Sciatic nerve (tissue), 2 donors: ENCODE results near the gene ABLIM1. TPM values are rescaled to one million over a fixed set of nuclear protein-coding genes. Genes with fewer than 3 reads are reported as not detected.
A peak's percentile ranks its signal among the peaks of the same experiment; 100 is the strongest.

Experiments
- ATAC-seq: fragments of 200-7000 bp; cut with Tn5 transposase; one replicate; pipeline ENCODE4 v1.9.1; 2020; ENCODE audit warnings: mild to moderate bottlenecking, moderate library complexity
- DNase-seq: peaks from one replicate; pipeline ENCODE4 v3.0.0-alpha.2; 2020; ENCODE audit warnings: low spot score
- intact Hi-C: fragments of 100-400 bp; cut with DNase I; formaldehyde crosslinking; loops from one replicate; pipeline ENCODE4 v1.14.2; 2022
- total RNA-seq: library from RNA; stranded (reverse); fragmentation: NEBNext Ultra II Directional; extraction: Animal tissue kit (Norgen Biotek cat#: 25700); gene quantifications from one replicate; pipeline ENCODE4 v1.2.1, GENCODE V29; 2021
- donor health status: DM: no; HTN: no; CAD: no.
- donor health status: DM: no; HTN: no; CAD: no.

ABLIM1 gene
- total RNA-seq, 1 donor from 2014 or later, result 140 TPM

DNA sequence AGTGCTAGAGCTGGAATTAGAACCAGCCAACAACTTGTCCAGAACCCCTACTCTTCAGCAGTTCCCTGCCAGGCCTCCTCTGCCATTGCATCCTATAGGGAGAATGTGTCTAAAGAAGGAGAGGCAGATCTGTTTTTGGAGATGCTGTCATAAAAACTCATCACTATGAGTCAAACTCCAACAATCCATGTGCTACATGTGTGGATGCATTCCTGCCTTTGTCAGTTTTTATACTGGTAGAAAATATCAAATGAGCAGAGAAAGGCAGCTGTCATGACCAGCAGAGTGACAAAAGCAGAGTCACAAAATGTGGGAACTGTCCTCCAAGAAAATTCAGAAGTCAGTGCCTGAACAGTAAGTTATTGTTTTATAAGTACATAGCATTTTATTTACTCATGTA is 93.0 kb downstream of the ABLIM1 start:
- ATAC-seq (no peak), DNase-seq (no peak)
- intact Hi-C loops, result no loop called here

DNA sequence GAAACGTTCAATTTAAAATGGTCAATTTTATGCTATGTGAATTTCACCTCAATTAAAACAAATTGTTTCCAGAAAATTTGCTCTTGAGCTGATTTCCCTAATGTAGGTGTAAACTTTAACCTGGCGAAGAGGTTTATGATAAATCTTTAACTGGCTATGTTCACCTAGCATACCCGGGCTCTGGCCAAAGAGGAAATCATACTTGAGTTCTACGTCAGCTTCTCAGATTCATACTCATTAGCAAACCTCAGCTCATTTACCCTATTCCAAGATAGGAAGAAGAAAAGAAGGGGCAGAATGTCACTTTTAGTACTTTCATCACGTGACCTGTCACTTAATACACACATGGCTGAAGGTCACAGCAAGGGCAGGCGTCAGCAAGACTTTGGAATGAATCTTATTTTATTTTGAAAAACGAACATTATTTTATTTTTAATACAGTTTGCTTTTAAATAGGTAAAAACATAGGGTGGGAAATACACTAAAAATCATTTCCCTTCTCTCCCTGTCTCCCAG is 97.0 kb downstream of the ABLIM1 start:
- no peak for ATAC-seq
- DNase-seq, result no peak
- intact Hi-C loops, result no loop called here

DNA sequence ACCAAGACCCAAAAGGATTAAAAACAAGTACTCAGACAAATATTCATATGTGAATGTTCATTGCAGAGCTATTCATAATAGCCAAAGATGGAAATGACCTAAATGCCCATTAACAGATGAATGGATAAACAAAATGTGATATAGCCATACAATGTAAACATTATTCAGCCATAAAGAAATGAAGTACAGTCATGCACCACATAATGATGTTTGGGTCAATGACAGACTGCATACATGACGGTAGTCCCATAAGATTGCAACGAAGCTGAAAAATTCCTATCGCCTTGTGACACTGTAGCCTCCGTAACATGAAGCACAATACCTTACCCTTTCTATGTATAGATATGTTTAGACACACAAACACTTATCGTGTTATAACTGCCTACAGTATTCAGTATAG is 97.9 kb downstream of the ABLIM1 start:
- no peak for ATAC-seq
- DNase-seq, result no peak
- intact Hi-C loops, result no loop called here

DNA sequence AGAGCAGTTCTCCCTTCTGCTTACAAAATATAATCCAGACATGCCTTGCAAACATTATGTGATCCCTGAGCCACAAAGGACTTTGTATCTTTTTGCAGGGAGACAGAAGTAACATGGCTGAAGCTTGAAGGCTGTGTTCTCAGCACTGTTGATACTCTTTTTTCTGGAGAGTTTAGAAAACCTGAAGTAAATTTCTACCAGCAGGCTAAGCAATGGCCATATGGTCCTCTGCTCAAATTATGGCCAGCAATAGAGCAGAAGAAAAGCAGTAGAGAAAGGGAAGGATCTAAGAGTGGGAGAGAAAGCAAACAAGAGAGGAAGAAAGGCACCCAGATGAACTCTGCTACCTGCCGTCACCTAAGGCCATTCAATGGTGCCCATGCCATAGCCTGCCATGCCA is 98.4 kb downstream of the ABLIM1 start:
- intact Hi-C loops, result loop anchor here (10.0 kb wide), 2 partner anchors 155 to 225 kb away; no protein-coding TSS in a partner anchor
- DNase-seq, result no peak
- ATAC-seq, result no peak

DNA sequence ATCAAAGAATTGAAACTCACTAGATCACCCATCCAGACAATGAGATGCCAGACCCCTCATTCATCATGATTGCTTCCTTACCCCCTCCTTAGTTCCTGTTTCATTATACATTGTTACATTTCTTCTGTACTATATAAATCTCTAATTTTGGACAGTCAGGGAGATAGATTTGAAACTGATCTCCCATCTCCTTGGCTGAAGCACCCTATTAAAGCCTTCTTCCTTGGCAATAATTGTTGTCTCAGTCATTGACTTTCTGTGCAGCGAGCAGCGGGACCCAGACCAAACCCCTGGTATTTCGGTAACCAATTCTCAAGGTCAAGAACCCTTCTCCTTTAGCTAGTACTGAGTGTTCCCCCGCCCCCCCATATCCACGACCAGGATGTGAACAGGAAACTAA is 100.2 kb downstream of the ABLIM1 start:
- intact Hi-C loops, result loop anchor here (10.0 kb wide), 2 partner anchors 157 to 227 kb away; no protein-coding TSS in a partner anchor
- no peak for ATAC-seq
- no peak for DNase-seq

DNA sequence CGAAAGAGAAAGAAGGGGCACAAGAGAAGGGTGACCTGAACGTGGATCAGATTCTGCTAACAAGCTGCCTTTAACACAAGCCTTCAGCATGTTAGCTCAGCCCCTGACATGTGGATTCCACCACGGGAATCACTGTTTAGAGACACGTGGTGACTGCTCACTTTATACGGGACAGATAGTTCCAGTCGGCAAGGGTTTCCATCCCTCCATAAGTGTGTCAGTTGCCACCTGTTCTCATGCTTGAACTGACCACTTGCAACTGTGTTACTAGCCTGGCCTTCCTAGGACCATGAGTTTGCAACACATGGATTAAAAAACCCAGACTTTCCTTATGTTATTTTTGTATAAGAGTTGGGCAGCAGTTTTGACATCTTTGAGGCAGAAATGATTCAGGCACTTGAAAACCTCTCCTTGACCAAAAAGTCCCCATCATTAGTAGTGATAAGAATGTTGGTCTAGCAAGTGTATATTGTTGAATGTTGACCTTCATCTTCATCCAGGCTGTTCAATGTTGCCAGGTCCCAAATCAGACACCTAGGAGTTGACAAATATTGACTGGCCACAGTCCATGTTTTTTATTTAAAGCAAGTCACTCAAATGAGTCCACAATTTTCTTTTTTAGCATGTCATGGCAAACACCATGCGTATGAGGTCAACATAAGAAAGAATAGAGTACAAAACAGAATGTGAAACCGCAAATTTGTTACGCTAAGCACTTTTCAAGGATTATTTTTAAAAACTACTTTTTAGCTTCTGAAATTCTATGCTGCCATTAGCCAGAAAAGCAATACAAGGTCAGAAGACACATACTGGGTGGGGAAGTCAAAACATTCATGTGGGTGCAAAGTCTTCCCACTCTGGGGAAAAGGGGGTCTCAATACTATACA is 101.6 kb downstream of the ABLIM1 start:
- intact Hi-C loops, result loop anchor here (10.0 kb wide), 2 partner anchors 158 to 228 kb away; no protein-coding TSS in a partner anchor
- DNase-seq (no peak), ATAC-seq (no peak)

DNA sequence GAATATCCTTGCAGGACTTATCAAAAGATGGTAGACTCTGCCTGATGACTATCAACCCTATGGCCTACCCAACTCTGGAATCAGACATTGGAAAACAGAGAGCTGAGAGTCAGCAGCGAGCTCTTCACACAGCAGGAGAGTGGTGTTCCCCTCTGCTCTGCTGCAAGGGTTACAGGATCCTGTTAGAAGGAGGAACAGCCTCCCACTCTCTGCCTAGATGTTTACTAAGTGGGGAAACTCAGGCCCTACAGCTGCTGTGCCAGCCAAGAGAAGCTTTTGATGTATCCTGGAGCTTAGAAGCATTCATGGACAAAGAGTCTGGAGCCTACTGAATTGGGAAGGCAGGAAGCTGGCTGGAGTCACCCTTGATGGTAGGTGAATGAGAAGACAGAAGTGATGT is 104.6 kb downstream of the ABLIM1 start:
- no peak for ATAC-seq
- intact Hi-C loops, result loop anchor here (10.0 kb wide), 2 partner anchors 161 to 231 kb away; no protein-coding TSS in a partner anchor

DNA sequence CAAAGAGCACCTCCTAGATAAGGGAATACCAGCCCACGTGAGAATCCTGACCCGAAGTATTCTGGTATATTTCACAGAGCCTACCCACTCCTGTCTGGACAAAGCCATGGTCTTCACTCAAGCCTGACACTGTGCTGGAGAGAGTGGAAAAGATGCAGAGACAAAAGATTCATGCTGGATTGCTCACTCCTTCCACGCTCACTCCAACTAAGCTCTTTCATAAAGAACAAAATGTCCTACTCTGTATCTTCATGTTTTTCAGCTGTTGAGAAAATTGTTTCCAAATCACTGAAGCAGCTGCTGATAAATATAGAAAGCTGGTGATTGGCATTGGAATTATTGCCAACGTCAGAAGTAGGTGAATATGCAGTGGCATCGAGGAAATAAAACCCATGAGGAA is 106.0 kb downstream of the ABLIM1 start:
- no peak for ATAC-seq
- intact Hi-C loops, result loop anchor here (10.0 kb wide), 2 partner anchors 163 to 233 kb away; no protein-coding TSS in a partner anchor
- DNase-seq, result no peak

More for the DNA sequence above, 104.6 kb downstream of the ABLIM1 start:
- no peak for DNase-seq

DNA sequence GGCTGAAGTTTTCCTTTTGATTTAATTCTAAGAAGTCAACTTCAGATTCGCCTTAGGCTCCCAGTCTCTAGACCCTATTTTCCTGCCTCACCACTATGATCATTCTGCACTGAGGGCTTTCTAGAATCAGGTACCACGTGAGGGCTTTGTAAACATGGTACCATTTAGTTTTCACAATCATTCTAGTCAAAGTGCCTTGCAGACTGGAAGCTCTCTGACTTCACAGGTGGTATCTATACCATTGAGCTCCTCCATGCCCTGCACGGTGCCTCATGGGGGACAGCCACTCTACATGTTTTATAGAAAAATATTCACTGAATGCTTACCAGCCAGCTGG is 106.5 kb downstream of the ABLIM1 start:
- DNase-seq, result no peak
- ATAC-seq, result no peak
- intact Hi-C loops, result loop anchor here (10.0 kb wide), 2 partner anchors 163 to 233 kb away; no protein-coding TSS in a partner anchor

DNA sequence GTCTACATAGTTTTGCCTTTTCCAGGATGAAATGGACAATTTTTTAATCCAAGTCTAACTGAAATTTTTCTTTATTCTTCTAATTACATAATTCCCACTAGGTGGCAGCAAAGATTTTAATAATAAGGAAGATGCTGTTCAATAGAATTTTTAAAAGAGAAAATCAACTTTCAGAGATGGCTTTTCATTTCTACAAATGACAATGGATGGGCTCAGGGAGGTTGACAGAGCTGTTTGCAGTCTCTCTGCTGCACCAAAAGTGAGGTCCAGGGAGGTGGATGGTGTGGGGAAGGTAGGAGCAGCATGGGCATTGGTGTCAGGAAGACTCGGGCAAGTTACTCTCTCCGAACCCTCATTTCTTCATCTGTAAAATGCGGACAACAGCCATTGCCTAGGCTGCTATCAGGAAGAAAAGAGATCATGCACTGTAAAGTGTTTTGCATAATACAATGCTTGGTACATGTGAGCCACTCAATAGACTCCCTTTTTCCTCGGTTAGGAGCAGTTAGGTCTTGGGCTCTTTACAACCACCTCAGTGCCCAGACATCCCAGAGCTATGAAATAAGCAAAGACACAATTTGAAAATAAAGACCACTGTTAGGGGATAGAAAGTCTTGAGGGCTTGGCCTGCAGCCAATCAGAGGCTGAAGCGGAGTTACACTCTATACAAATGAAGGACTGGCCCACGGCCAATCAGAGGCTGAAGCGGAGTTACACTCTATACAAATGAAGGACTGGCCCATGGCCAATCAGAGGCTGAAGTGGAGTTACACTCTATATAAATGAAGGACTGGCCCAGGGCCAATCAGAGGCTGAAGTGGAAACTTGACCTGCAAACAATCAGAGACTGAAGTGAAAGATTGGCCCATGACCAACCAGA is 107.1 kb downstream of the ABLIM1 start:
- peak; percentile 62 for ATAC-seq
- peak; percentile 83 for DNase-seq
- intact Hi-C loops, result loop anchor here (10.0 kb wide), 2 partner anchors 164 to 234 kb away; no protein-coding TSS in a partner anchor

DNA sequence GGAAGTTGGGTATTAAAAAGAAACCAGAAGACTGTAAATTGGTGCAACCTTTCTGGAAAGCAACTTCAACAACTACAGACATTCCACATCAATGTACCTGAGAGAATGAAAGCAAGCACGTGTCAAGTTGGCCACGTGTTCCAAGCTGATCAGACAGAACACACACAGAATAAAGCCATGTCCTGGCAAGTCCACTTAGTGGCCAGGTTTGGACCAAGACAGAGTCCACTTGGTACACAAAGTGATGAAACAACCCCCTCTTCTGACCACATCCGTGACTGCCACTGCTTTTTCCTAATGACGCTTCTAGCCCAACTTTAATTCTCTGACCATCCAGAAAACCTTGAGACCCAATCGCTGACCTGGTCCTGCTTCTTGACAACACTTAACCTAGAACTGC is 109.4 kb downstream of the ABLIM1 start:
- peak; percentile 81 for ATAC-seq
- DNase-seq, result peak; percentile 71
- intact Hi-C loops, result loop anchor here (10.0 kb wide), 1 partner anchor 74 kb away; no protein-coding TSS in a partner anchor

DNA sequence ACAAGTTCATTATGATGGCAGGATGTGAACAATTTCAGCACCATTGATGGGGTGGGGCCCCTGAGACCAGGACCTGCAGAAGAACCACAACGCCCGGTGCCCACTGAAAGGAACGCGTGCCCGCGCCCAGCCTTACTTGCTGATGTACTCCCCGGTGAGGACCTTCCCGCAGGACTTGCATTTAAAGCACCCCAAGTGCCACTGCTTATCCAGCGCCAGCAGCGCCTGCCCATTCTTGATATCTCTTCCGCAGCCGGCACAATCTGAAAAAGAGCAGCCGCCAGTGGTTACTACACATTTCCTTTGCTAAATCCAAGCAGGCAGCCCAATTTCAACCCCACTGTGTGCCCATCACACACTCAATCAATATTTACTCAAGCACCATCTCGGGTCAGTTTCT is 110.6 kb downstream of the ABLIM1 start:
- intact Hi-C loops, result loop anchor here (10.0 kb wide), 1 partner anchor 73 kb away; no protein-coding TSS in a partner anchor
- no peak for DNase-seq
- ATAC-seq, result no peak

DNA sequence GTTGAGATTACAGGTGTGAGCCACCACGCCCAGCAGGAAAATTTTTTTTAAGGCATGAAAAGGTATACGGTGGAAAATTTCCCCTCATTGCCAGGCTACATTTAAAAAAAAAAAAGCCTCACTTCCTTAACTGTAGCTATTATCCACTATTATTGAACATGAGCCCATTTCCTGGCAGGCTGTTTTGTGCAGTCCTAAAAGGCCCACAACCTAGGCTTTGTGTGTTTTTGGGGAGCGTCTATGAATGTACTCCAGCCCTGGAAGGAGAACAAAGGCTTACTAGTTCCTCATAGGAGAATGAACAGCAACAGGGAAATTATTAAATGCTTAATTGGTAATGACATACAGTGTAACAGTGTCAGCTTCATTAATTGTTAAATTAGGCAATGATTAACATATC is 111.0 kb downstream of the ABLIM1 start:
- DNase-seq, result no peak
- no peak for ATAC-seq
- intact Hi-C loops, result loop anchor here (10.0 kb wide), 1 partner anchor 72 kb away; no protein-coding TSS in a partner anchor

DNA sequence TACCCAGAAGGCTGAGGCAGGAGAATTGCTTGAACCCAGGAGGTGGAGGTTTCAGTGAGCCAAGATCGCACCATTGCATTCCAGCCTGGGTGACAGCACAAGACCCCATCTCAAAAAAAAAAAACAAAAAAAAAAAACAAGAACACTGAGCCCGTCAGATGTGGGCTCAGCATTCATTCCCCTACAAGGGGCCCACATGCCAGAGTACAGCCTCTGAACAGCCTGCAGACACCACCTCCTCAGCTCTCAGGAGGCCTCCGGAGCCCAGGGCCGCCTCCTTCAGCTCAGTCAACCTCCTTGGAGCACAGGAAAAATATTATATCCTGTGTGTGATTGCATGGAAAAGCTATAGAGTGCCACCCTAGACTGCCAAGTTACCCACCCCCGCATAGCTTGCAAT is 112.3 kb downstream of the ABLIM1 start:
- ATAC-seq, result no peak
- intact Hi-C loops, result loop anchor here (10.0 kb wide), 1 partner anchor 71 kb away; no protein-coding TSS in a partner anchor
- no peak for DNase-seq

DNA sequence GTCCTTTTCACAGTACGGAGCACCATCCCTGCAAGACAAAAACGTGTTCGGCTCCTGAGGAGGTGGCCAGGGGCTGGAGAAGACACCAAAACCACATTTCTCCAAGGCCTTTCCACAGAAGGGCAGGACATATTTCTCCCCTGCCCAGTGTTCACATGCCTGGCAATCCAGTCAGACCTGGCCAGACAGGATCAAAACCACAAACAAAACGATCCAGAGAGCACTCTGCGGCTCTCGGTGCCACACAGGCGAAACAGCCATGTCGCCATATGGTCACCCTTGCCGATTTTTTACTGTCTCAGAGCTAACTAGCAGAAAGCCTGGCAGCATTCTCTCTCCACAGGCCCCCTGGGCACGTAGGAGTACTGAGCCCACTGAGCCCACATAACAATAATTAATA is 113.0 kb downstream of the ABLIM1 start:
- no peak for DNase-seq
- ATAC-seq, result no peak
- intact Hi-C loops, result loop anchor here (10.0 kb wide), 1 partner anchor 70 kb away; no protein-coding TSS in a partner anchor

DNA sequence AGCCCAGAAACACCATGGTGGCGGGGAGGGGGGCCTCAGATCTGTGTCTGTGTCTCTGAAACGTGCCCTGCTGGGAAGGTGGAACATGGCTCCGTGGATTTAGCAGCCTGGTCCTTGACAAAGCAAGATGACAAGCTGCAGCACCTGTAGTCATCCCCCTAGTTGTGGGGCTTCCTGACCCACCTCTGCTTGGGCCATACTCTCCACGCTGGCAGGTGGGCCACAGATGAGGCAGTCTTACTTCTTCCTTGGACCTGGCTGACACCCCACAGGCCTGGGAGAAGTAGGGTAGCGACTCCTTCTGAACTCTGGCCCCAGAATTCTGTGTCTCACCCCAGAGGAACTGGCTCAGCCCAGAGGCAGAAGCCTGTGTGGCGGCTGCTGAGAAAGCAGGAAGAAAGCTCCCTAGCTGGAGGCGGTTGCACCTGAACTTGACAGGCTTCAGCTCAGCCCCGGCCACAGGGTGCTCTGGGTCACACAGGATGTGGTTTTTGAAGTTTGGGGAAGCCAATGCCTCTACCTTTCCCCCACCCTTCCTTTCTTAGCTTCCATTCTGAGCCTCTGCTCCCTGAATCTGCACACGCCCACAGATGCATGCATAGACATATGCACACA is 113.9 kb downstream of the ABLIM1 start:
- intact Hi-C loops, result loop anchor here (10.0 kb wide), 1 partner anchor 69 kb away; no protein-coding TSS in a partner anchor
- no peak for ATAC-seq

DNA sequence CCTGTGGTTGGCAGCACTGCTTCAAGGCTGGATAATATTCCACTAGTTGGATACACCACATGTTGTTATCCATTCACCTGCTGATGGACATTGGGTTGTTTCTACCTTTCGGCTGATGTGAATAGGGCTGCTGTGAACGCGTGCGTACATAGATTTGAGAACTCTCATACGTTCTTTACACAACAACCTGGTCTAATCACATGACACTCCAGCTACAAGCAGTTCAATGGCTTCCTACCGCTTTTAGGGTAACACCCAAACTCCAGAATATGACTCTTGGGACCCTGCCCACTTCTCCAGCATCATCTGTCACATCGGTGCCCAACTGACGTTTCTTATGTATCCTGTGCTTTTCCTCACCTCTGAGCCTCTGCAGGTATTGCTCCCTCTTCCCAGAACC is 114.6 kb downstream of the ABLIM1 start:
- ATAC-seq (no peak), DNase-seq (no peak)
- intact Hi-C loops, result loop anchor here (10.0 kb wide), 1 partner anchor 69 kb away; no protein-coding TSS in a partner anchor

More for the DNA sequence above, 113.9 kb downstream of the ABLIM1 start:
- DNase-seq, result no peak

DNA sequence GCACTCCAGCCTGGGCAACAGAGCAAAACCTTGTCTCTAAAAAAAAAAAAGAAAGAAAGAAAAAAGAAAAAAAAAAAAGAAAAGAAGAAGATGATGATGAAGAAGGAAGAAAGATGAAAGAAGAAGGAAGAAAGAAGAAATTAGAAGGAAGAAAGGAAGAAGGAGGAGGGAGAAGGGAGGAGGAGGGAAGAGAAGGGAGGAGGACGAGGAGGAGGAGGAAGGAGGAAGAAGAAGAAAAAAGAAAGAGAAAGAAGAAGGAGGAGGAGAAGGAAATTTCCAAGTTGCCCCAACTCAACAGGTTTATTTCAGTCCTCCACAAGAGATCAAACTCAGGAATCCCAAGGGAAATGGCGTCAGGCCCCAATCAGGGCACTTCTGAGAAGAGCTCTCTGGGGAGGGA is 115.7 kb downstream of the ABLIM1 start:
- intact Hi-C loops, result loop anchor here (10.0 kb wide), 1 partner anchor 68 kb away; no protein-coding TSS in a partner anchor
- ATAC-seq (no peak), DNase-seq (no peak)
